PC-3 (cell line): ENCODE data around the gene VWA3B. TPM values are rescaled to one million over a fixed set of nuclear protein-coding genes. Genes with fewer than 3 reads are reported as not detected.

Experiments
- ATAC-seq: fragments of 200-7000 bp; cut with Tn5 transposase; 2 replicates; pipeline ENCODE4 v1.9.1; 2020; ENCODE audit warnings: mild to moderate bottlenecking, moderate library complexity
- BruUV-seq: library from RNA; stranded (reverse); fragments of 400-500 nt; replicated peaks from 2 replicates; lab custom pipeline; 2021; lab: Mats Ljungman, UMichigan
- CTCF ChIA-PET: fragments of 300-600 bp; sonication (Branson Sonifier 250); formaldehyde crosslinking; loops from one replicate; lab custom pipeline; 2022; ENCODE audit warnings: antibody characterized with exemption; lab: Charles Lee
- POLR2A ChIA-PET: fragments of 300-600 bp; sonication (Branson Sonifier 250); formaldehyde crosslinking; loops from one replicate; lab custom pipeline; 2022; ENCODE audit warnings: antibody characterized with exemption; ENCODE audit not compliant: unreplicated experiment; lab: Charles Lee
- DNase-seq: peaks from one replicate; pipeline ENCODE4 v3.0.0-alpha.2; 2015
- H2AFZ ChIP-seq: fragments of 300-600 bp; sonication (generic); 2 replicates; pipeline ENCODE4 v1.6.0; 2016; ENCODE audit warnings: antibody characterized with exemption, low read length
- H3F3A ChIP-seq: fragments of 300-600 bp; sonication (generic); one replicate; pipeline ENCODE4 v1.6.0; 2017; ENCODE audit warnings: antibody characterized with exemption, low read length, control low read depth, mild to moderate bottlenecking; ENCODE audit not compliant: unreplicated experiment
- H3K27ac ChIP-seq: fragments of 300-600 bp; sonication (generic); 2 replicates; pipeline ENCODE4 v1.5.1; 2016; ENCODE audit warnings: mild to moderate bottlenecking, low read length
- H3K27me3 ChIP-seq: fragments of 300-600 bp; sonication (generic); 2 replicates; pipeline ENCODE4 v1.6.1; 2016; ENCODE audit warnings: low read length, mixed read lengths
- H3K36me3 ChIP-seq: fragments of 300-600 bp; sonication (generic); 2 replicates; pipeline ENCODE4 v1.6.1; 2016; ENCODE audit warnings: low read depth, mixed run types, low read length, mixed read lengths
- H3K4me1 ChIP-seq: fragments of 300-600 bp; sonication (generic); 2 replicates; pipeline ENCODE4 v1.5.1; 2016; ENCODE audit warnings: low read length; ENCODE audit not compliant: insufficient read depth
- H3K4me2 ChIP-seq: fragments of 300-600 bp; sonication (generic); 2 replicates; pipeline ENCODE4 v1.6.0; 2016; ENCODE audit warnings: low read length
- H3K4me3 ChIP-seq: fragments of 300-600 bp; sonication (generic); 2 replicates; pipeline ENCODE4 v1.5.1; 2016; ENCODE audit warnings: mild to moderate bottlenecking, low read length, mixed read lengths
- H3K79me2 ChIP-seq: fragments of 300-600 bp; sonication (generic); 2 replicates; pipeline ENCODE4 v1.6.1; 2017; ENCODE audit warnings: low read length, mixed read lengths
- H3K9ac ChIP-seq: fragments of 300-600 bp; sonication (generic); 2 replicates; pipeline ENCODE4 v1.6.0; 2016; ENCODE audit warnings: mild to moderate bottlenecking, low read length
- H3K9me2 ChIP-seq: fragments of 300-600 bp; sonication (generic); replicated peaks from 2 replicates; pipeline ENCODE4 v1.6.1; 2016; ENCODE audit warnings: mixed run types, low read length, mixed read lengths
- H3K9me3 ChIP-seq: fragments of 300-600 bp; sonication (generic); 2 replicates; pipeline ENCODE4 v1.6.1; 2016; ENCODE audit warnings: low read length, mixed read lengths
- H4K20me1 ChIP-seq: fragments of 300-600 bp; sonication (generic); 2 replicates; pipeline ENCODE4 v1.6.1; 2016; ENCODE audit warnings: low read length, mixed read lengths
- EZH2 ChIP-seq: fragments of 300-600 bp; sonication (generic); IDR thresholded peaks from one replicate; pipeline ENCODE4 v1.6.1; 2017; ENCODE audit warnings: antibody characterized with exemption, mild to moderate bottlenecking, low read length; ENCODE audit not compliant: unreplicated experiment
- EZH2phosphoT487 ChIP-seq: fragments of 300-600 bp; sonication (generic); IDR thresholded peaks from 2 replicates; pipeline ENCODE4 v1.6.1; 2018; ENCODE audit warnings: mild to moderate bottlenecking, antibody characterized with exemption, low read length, borderline replicate concordance
- intact Hi-C: fragments of 100-400 bp; cut with micrococcal nuclease; formaldehyde crosslinking; loops from 2 replicates; pipeline ENCODE4 v1.9.0; 2023
- total RNA-seq: library from RNA; depleted of rRNA; stranded (reverse); fragments of >200 nt; gene quantifications from 2 replicates; pipeline ENCODE4 v1.2.3, GENCODE V29; 2014
- TF ChIP-seq, protein P1 (sequence below): fragments of 300-600 bp; sonication (generic); conservative IDR thresholded peaks from 2 replicates; pipeline ENCODE4 v1.5.1; 2017; ENCODE audit warnings: antibody characterized with exemption, low read depth, mild to moderate bottlenecking, low read length

Gene VWA3B
- total RNA-seq, 1 experiment from 2014 or later: not detected

DNA sequence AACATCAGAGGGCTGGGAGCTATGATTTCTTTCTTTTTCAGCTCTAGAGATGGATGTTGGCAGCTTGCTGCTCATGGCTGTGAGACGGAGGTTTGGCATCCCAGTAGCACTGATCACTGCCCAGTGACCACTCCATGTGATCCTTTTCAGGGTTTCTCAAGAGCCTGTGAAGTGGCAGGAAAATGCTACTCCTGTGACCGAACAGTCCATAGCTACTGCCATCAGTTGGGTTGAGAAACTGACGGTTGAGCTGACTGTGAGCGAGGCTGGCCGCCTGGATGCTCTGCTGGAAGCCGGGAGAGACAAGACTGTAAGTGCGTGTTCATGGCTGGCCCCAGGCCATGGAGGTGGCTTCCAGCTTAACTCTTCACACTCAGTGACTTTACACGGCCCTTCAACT is 34.2 kb downstream of the VWA3B start:
- Histone ChIP-seq H3K4me2 (no peak overlapping the region), H4K20me1 (no peaks in the 10 kb centered on the region), H3K9me2 (no peaks in the 10 kb centered on the region), H3K36me3 (no peaks in the 10 kb centered on the region), H3K9me3 (no peaks in the 10 kb centered on the region), H3K4me1 (no peaks in the 10 kb centered on the region), H3K4me3 (no peak overlapping the region), H3K27ac (no peak overlapping the region), H3K79me2 (no peaks in the 10 kb centered on the region), H3K27me3 (peaks cover 5% of the 10 kb centered on the region; the same call in 1 of the 2 replicates), H2AFZ (no peak overlapping the region), H3K9ac (no peak overlapping the region), H3F3A (no peaks in the 10 kb centered on the region)
- POLR2A ChIA-PET: interaction anchor here (0.6 kb wide), 1 partner anchor 506 kb away, joined by 3 read pairs; no protein-coding TSS in a partner anchor
- DNase-seq (no peak), ATAC-seq (no peak)
- intact Hi-C loops: no loop called here
- TF ChIP-seq, protein P1, sequence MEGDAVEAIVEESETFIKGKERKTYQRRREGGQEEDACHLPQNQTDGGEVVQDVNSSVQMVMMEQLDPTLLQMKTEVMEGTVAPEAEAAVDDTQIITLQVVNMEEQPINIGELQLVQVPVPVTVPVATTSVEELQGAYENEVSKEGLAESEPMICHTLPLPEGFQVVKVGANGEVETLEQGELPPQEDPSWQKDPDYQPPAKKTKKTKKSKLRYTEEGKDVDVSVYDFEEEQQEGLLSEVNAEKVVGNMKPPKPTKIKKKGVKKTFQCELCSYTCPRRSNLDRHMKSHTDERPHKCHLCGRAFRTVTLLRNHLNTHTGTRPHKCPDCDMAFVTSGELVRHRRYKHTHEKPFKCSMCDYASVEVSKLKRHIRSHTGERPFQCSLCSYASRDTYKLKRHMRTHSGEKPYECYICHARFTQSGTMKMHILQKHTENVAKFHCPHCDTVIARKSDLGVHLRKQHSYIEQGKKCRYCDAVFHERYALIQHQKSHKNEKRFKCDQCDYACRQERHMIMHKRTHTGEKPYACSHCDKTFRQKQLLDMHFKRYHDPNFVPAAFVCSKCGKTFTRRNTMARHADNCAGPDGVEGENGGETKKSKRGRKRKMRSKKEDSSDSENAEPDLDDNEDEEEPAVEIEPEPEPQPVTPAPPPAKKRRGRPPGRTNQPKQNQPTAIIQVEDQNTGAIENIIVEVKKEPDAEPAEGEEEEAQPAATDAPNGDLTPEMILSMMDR: no peak
- TF ChIP-seq EZH2phosphoT487: no peak
- TF ChIP-seq EZH2: no peak
- CTCF ChIA-PET: no interaction called here
- BruUV-seq: no TSS peak

DNA sequence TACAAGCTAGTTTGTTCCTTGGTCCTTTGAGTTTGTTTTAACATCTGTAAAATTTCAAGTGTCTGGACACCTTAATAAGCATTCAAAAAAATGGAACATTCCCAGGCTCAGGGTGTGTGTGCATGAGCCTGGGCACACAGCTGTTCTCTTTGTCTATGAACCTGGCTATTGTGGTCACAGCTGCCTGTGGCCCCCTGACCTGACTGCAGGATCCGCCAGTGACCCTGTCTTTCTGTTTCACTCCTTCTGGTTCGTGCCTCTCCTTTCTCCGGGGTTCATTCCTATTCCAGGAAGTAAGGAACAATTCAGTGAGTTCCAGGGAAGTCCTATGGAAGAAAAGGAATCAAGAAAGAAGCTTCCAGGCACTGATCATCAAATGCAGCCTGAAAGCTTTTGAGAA is 35.6 kb downstream of the VWA3B start:
- intact Hi-C loops: no loop called here
- CTCF ChIA-PET: no interaction called here
- Histone ChIP-seq H3K79me2 (no peaks in the 10 kb centered on the region), H3K27ac (no peak overlapping the region), H2AFZ (no peak overlapping the region), H3K27me3 (peaks cover 5% of the 10 kb centered on the region; the same call in 1 of the 2 replicates), H3K9ac (no peak overlapping the region), H3K9me2 (no peaks in the 10 kb centered on the region), H3K9me3 (no peaks in the 10 kb centered on the region), H3F3A (no peaks in the 10 kb centered on the region), H4K20me1 (no peaks in the 10 kb centered on the region), H3K36me3 (no peaks in the 10 kb centered on the region), H3K4me3 (no peak overlapping the region), H3K4me2 (no peak overlapping the region), H3K4me1 (no peaks in the 10 kb centered on the region)
- DNase-seq: no peak
- ATAC-seq: no peak
- POLR2A ChIA-PET: no interaction called here
- no TSS peak for BruUV-seq
- TF ChIP-seq EZH2: no peak
- TF ChIP-seq, protein P1: no peak
- TF ChIP-seq EZH2phosphoT487: no peak

DNA sequence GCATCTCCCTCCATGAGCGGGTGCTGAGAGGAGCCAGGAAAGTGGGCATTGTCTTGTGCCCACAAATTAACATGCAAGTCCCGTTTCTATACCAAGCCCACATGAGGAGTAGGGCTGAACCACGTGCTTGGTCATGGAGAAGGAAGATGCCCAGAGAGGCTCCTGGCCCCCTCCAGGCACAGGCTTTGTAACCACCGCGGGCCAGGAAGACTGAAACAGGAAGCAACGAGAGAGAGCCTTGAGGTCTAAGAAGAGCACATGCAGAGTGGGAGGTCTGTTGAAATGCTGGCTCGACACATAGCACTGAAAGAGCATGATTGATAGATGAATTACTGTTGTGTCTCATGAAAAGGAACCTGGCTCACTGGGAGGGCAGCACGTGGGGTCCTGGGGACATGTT is 36.3 kb downstream of the VWA3B start:
- CTCF ChIA-PET: interaction anchor here (0.6 kb wide), 1 partner anchor 146 kb away, joined by 3 read pairs; no protein-coding TSS in a partner anchor
- no TSS peak for BruUV-seq

More for the DNA sequence above, 36.3 kb downstream of the VWA3B start:
- Histone ChIP-seq H3F3A (no peaks in the 10 kb centered on the region), H3K9me3 (no peaks in the 10 kb centered on the region), H3K9me2 (no peaks in the 10 kb centered on the region), H3K27ac (no peak overlapping the region), H2AFZ (no peak overlapping the region), H3K79me2 (no peaks in the 10 kb centered on the region), H3K4me1 (no peaks in the 10 kb centered on the region), H3K27me3 (peaks cover 10% of the 10 kb centered on the region; the same call in 1 of the 2 replicates), H3K9ac (no peak overlapping the region), H3K36me3 (no peaks in the 10 kb centered on the region), H4K20me1 (no peaks in the 10 kb centered on the region), H3K4me3 (no peak overlapping the region), H3K4me2 (no peak overlapping the region)
- intact Hi-C loops: no loop called here
- TF ChIP-seq EZH2: no peak
- TF ChIP-seq, protein P1: no peak
- TF ChIP-seq EZH2phosphoT487: no peak
- no peak for DNase-seq
- no peak for ATAC-seq
- POLR2A ChIA-PET: no interaction called here
